HepG2 (cell line): Measurements from ENCODE around the gene PDE1C.

Source experiments
- ATF2 ChIP-seq: sonication (generic); formaldehyde crosslinking; IDR thresholded peaks from 2 replicates; pipeline ENCODE4 v1.4.0; 2020; ENCODE audit warnings: missing genetic modification reagents
- ATF3 ChIP-seq: sonication (generic); formaldehyde crosslinking; IDR thresholded peaks from 2 replicates; pipeline ENCODE4 v1.4.0; 2020; ENCODE audit warnings: missing genetic modification reagents
- CTCF ChIP-seq: sonication (generic); formaldehyde crosslinking; IDR thresholded peaks from 2 replicates; pipeline ENCODE4 v1.5.0; 2020; ENCODE audit warnings: mild to moderate bottlenecking, missing genetic modification reagents, moderate library complexity
- REST ChIP-seq, 2 experiments: IDR thresholded peaks; 2 replicates each; pipeline ENCODE4 v1.6.1; 2011 to 2012; ENCODE audit warnings: low read length in 2 of 2, borderline replicate concordance in 1 of 2, low read depth in 1 of 2, mild to moderate bottlenecking in 1 of 2, moderate library complexity in 1 of 2
- TCF7 ChIP-seq: sonication (generic); IDR thresholded peaks from 2 replicates; pipeline ENCODE4 v1.6.1; 2016; ENCODE audit warnings: antibody characterized with exemption, low read depth
- YEATS2 ChIP-seq: sonication (generic); formaldehyde crosslinking; IDR thresholded peaks from 2 replicates; pipeline ENCODE4 v1.4.0; 2020; ENCODE audit warnings: missing genetic modification reagents, borderline replicate concordance
- ZBTB25 ChIP-seq: IDR thresholded peaks from 2 replicates; pipeline ENCODE4 v1.6.1; 2018; ENCODE audit warnings: missing genetic modification reagents

GRCh38 chr7:31950091-31950755, 120.0 kb downstream of the PDE1C start:
- TF ChIP-seq REST (IDR thresholded peaks at IDR 0.05; ENCODE audit: borderline replicate concordance in 1 of 2, low read depth in 1 of 2, low read length in 2 of 2) (no peak), CTCF (CRISPR knock-in tag) (no peak), ATF3 (CRISPR knock-in tag) (no peak), TCF7 (no peak), ZBTB25 (CRISPR knock-in tag) (no peak), ATF2 (no peak), YEATS2 (CRISPR knock-in tag) (no peak)
